HEK293 (cell line): ENCODE data around the gene BTBD18.

ENCODE experiments used
- CTCF ChIA-PET: fragments of 350-600 bp; formaldehyde crosslinking; extraction: SDS; loops from one replicate; lab custom pipeline; 2021; ENCODE audit warnings: antibody characterized with exemption; lab: Yijun Ruan, JAX
- POLR2A ChIA-PET: fragments of 300-600 bp; formaldehyde crosslinking; extraction: SDS; loops from one replicate; lab custom pipeline; 2020; ENCODE audit warnings: antibody characterized with exemption, inconsistent platforms; lab: Yijun Ruan, JAX
- H3K27ac ChIP-seq: fragments of 200-500 bp; sonication (Bioruptor generic); 2 replicates; pipeline ENCODE4 v1.5.1; 2014; ENCODE audit warnings: low read depth, low read length, control low read depth, inconsistent platforms; ENCODE audit errors: extremely low read depth
- H3K36me3 ChIP-seq, 2 experiments: fragments of 200-500 bp in 1 of 2; sonication (Bioruptor generic) in 1 of 2; 1 replicate in 1 of 2; 2 replicates in 1 of 2; pipeline ENCODE4 v1.5.1; 2014 to 2017; ENCODE audit warnings: inconsistent platforms in 2 of 2, low read length in 2 of 2; ENCODE audit not compliant: control insufficient read depth in 2 of 2, insufficient read depth in 1 of 2
- H3K4me1 ChIP-seq: fragments of 200-500 bp; sonication (Bioruptor generic); 2 replicates; pipeline ENCODE4 v1.5.1; 2014; ENCODE audit warnings: mild to moderate bottlenecking, low read length, inconsistent platforms; ENCODE audit not compliant: control insufficient read depth, insufficient read depth
- H3K4me3 ChIP-seq: 2 replicates; pipeline ENCODE4 v1.5.1; 2011; ENCODE audit warnings: low read depth, mild to moderate bottlenecking, control low read depth, low read length, moderate library complexity
- H3K9me3 ChIP-seq: fragments of 200-500 bp; sonication (Bioruptor generic); 2 replicates; pipeline ENCODE4 v1.5.1; 2014; ENCODE audit warnings: low read depth, low read length, inconsistent platforms; ENCODE audit not compliant: control insufficient read depth, insufficient read depth
- FEZF1 ChIP-seq: fragments of 450-650 bp; formaldehyde crosslinking; IDR thresholded peaks from 2 replicates; pipeline ENCODE4 v1.5.1; 2016; ENCODE audit warnings: missing biosample characterization, missing genetic modification characterization
- MZF1 ChIP-seq: fragments of 450-650 bp; formaldehyde crosslinking; IDR thresholded peaks from 2 replicates; pipeline ENCODE4 v1.5.1; 2017; ENCODE audit warnings: missing biosample characterization, missing genetic modification characterization, borderline replicate concordance
- OVOL3 ChIP-seq: fragments of 450-650 bp; formaldehyde crosslinking; IDR thresholded peaks from 2 replicates; pipeline ENCODE4 v1.5.1; 2016; ENCODE audit warnings: missing biosample characterization, missing genetic modification characterization
- PRDM1 ChIP-seq: fragments of 450-650 bp; formaldehyde crosslinking; IDR thresholded peaks from 2 replicates; pipeline ENCODE4; 2016; ENCODE audit warnings: missing biosample characterization, missing genetic modification characterization
- SALL2 ChIP-seq: fragments of 450-650 bp; formaldehyde crosslinking; IDR thresholded peaks from 2 replicates; pipeline ENCODE4 v1.5.0; 2017; ENCODE audit warnings: missing biosample characterization, mild to moderate bottlenecking, missing genetic modification characterization, borderline replicate concordance
- ZBTB49 ChIP-seq: fragments of 450-650 bp; formaldehyde crosslinking; IDR thresholded peaks from 2 replicates; pipeline ENCODE4 v1.5.1; 2016; ENCODE audit warnings: missing biosample characterization, missing genetic modification characterization, low read depth
- ZEB2 ChIP-seq: fragments of 450-650 bp; formaldehyde crosslinking; IDR thresholded peaks from 2 replicates; pipeline ENCODE4 v1.5.1; 2016; ENCODE audit warnings: missing biosample characterization, missing genetic modification characterization
- ZNF19 ChIP-seq: fragments of 450-650 bp; formaldehyde crosslinking; IDR thresholded peaks from 2 replicates; pipeline ENCODE4; 2016; ENCODE audit warnings: missing biosample characterization, missing genetic modification characterization, low read depth
- ZNF26 ChIP-seq: fragments of 450-650 bp; formaldehyde crosslinking; IDR thresholded peaks from 2 replicates; pipeline ENCODE4 v1.5.1; 2016; ENCODE audit warnings: missing biosample characterization, missing genetic modification characterization
- ZNF311 ChIP-seq: fragments of 450-650 bp; formaldehyde crosslinking; IDR thresholded peaks from 2 replicates; pipeline ENCODE4 v1.5.1; 2017; ENCODE audit warnings: missing biosample characterization, missing genetic modification characterization, borderline replicate concordance
- ZNF366 ChIP-seq: fragments of 450-650 bp; formaldehyde crosslinking; conservative IDR thresholded peaks from 2 replicates; pipeline ENCODE4 v1.5.1; 2016; ENCODE audit warnings: missing biosample characterization, missing genetic modification characterization
- ZNF426 ChIP-seq: fragments of 450-650 bp; formaldehyde crosslinking; IDR thresholded peaks from 2 replicates; pipeline ENCODE4 v1.5.1; 2017; ENCODE audit warnings: missing biosample characterization, missing genetic modification characterization, mild to moderate bottlenecking, inconsistent platforms, moderate library complexity
- ZNF501 ChIP-seq: fragments of 450-650 bp; formaldehyde crosslinking; IDR thresholded peaks from 2 replicates; pipeline ENCODE4 v1.5.1; 2016; ENCODE audit warnings: missing biosample characterization, missing genetic modification characterization
- ZNF544 ChIP-seq: fragments of 450-650 bp; formaldehyde crosslinking; IDR thresholded peaks from 2 replicates; pipeline ENCODE4 v1.5.0; 2017; ENCODE audit warnings: missing biosample characterization, missing genetic modification characterization
- ZNF549 ChIP-seq: fragments of 450-650 bp; IDR thresholded peaks from 2 replicates; pipeline ENCODE4 v1.5.1; 2018; ENCODE audit warnings: missing biosample characterization, missing genetic modification characterization, mild to moderate bottlenecking, inconsistent platforms, moderate library complexity
- ZNF560 ChIP-seq: fragments of 450-650 bp; formaldehyde crosslinking; IDR thresholded peaks from 2 replicates; pipeline ENCODE4 v1.5.1; 2017; ENCODE audit warnings: missing biosample characterization, missing genetic modification characterization, borderline replicate concordance
- ZNF571 ChIP-seq: fragments of 450-650 bp; formaldehyde crosslinking; IDR thresholded peaks from 2 replicates; pipeline ENCODE4 v1.5.0; 2017; ENCODE audit warnings: missing biosample characterization, missing genetic modification characterization
- ZNF785 ChIP-seq: fragments of 450-650 bp; formaldehyde crosslinking; IDR thresholded peaks from 2 replicates; pipeline ENCODE4 v1.5.1; 2016; ENCODE audit warnings: missing biosample characterization, missing genetic modification characterization
- ZXDB ChIP-seq: fragments of 450-650 bp; formaldehyde crosslinking; IDR thresholded peaks from 2 replicates; pipeline ENCODE4 v1.5.1; 2016; ENCODE audit warnings: missing biosample characterization, missing genetic modification characterization
- TF ChIP-seq, protein P1 (sequence below): fragments of 450-650 bp; formaldehyde crosslinking; IDR thresholded peaks from 2 replicates; pipeline ENCODE4 v1.5.1; 2016; ENCODE audit warnings: missing biosample characterization, missing genetic modification characterization, borderline replicate concordance

BTBD18 gene, protein sequence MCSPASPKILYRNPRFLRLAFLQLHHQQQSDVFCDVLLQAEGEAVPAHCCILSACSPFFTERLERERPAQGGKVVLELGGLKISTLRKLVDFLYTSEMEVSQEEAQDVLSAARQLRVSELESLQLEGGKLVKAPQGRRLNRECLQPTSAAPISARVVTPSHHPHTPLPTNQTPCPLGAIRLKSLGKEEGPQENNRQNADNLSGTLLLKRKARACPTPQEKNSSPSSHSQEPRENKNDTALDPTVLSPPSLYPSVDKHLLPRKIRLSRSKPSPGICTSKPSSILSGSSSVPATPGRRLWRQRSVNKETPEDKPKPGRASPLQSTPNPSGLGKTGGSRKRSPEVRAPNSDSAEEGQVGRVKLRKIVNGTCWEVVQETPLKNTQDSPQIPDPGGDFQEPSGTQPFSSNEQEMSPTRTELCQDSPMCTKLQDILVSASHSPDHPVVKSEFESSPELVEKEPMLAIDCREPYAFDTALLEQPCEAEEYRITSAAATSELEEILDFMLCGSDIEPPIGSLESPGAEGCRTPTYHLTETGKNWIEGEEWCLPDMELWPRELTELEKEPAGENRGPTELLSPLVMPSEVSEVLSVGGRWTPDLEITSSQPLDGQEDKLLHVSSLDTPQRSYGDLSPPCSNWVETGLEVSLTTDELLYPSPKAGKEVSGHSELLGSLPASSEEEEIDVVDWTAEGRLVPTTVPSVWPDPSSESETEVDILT

GRCh38 chr11:57751676-57752253 is at the start of gene BTBD18:
TSS of gene BTBD18 (minus strand) at chr11:57751819. CDS start at chr11:57751188, 631 bp downstream.
- POLR2A ChIA-PET: interaction anchor here (1.2 to 2.1 kb wide), 2 partner anchors 11 to 27 kb away, joined by 4 to 7 read pairs; partner anchors contain the start of gene SELENOH
- Histone ChIP-seq H3K4me3 (no peak within 1 kb of the TSS), H3K9me3 (no peaks in the 10 kb centered on the region), H3K27ac (no peak within 1 kb of the TSS), H3K4me1 (no peaks in the 10 kb centered on the region), H3K36me3 (no peaks in the 10 kb centered on the region)
- no peak for TF ChIP-seq ZNF366
- TF ChIP-seq ZNF549 (tag by site-specific recombination): no peak
- TF ChIP-seq MZF1: no peak
- no peak for TF ChIP-seq ZNF19
- no peak for TF ChIP-seq ZEB2
- no peak for TF ChIP-seq ZNF571
- no peak for TF ChIP-seq ZNF311 (tag by site-specific recombination)
- no peak for TF ChIP-seq ZNF560 (tag by site-specific recombination)
- no peak for TF ChIP-seq ZXDB (tag by site-specific recombination)
- no peak for TF ChIP-seq ZNF785
- no peak for TF ChIP-seq ZNF26
- TF ChIP-seq OVOL3 (tag by site-specific recombination): no peak
- no peak for TF ChIP-seq ZNF544
- TF ChIP-seq ZBTB49 (tag by site-specific recombination): no peak
- TF ChIP-seq SALL2 (tag by site-specific recombination): no peak
- no peak for TF ChIP-seq FEZF1 (tag by site-specific recombination)
- TF ChIP-seq, protein P1, sequence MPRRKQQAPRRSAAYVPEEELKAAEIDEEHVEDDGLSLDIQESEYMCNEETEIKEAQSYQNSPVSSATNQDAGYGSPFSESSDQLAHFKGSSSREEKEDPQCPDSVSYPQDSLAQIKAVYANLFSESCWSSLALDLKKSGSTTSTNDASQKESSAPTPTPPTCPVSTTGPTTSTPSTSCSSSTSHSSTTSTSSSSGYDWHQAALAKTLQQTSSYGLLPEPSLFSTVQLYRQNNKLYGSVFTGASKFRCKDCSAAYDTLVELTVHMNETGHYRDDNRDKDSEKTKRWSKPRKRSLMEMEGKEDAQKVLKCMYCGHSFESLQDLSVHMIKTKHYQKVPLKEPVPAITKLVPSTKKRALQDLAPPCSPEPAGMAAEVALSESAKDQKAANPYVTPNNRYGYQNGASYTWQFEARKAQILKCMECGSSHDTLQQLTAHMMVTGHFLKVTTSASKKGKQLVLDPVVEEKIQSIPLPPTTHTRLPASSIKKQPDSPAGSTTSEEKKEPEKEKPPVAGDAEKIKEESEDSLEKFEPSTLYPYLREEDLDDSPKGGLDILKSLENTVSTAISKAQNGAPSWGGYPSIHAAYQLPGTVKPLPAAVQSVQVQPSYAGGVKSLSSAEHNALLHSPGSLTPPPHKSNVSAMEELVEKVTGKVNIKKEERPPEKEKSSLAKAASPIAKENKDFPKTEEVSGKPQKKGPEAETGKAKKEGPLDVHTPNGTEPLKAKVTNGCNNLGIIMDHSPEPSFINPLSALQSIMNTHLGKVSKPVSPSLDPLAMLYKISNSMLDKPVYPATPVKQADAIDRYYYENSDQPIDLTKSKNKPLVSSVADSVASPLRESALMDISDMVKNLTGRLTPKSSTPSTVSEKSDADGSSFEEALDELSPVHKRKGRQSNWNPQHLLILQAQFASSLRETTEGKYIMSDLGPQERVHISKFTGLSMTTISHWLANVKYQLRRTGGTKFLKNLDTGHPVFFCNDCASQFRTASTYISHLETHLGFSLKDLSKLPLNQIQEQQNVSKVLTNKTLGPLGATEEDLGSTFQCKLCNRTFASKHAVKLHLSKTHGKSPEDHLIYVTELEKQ (tag by site-specific recombination): no peak
- no peak for TF ChIP-seq ZNF501 (tag by site-specific recombination)
- no peak for TF ChIP-seq ZNF426 (tag by site-specific recombination)
- no peak for TF ChIP-seq PRDM1
- CTCF ChIA-PET: interaction anchor here (0.5 to 2.2 kb wide), 17 partner anchors 9 to 775 kb away, joined by 3 to 49 read pairs (median 4); partner anchors contain the start of genes CLP1, CTNND1 and SELENOH
